HG02588 (cell line): ENCODE results near the gene SNTB2.

ENCODE experiments used
- ATAC-seq: cut with Tn5 transposase; IDR thresholded peaks from one replicate; pipeline ENCODE4 v1.9.1; 2021; ENCODE audit warnings: mild to moderate bottlenecking, moderate library complexity; ENCODE audit not compliant: unreplicated experiment

Gene SNTB2

DNA sequence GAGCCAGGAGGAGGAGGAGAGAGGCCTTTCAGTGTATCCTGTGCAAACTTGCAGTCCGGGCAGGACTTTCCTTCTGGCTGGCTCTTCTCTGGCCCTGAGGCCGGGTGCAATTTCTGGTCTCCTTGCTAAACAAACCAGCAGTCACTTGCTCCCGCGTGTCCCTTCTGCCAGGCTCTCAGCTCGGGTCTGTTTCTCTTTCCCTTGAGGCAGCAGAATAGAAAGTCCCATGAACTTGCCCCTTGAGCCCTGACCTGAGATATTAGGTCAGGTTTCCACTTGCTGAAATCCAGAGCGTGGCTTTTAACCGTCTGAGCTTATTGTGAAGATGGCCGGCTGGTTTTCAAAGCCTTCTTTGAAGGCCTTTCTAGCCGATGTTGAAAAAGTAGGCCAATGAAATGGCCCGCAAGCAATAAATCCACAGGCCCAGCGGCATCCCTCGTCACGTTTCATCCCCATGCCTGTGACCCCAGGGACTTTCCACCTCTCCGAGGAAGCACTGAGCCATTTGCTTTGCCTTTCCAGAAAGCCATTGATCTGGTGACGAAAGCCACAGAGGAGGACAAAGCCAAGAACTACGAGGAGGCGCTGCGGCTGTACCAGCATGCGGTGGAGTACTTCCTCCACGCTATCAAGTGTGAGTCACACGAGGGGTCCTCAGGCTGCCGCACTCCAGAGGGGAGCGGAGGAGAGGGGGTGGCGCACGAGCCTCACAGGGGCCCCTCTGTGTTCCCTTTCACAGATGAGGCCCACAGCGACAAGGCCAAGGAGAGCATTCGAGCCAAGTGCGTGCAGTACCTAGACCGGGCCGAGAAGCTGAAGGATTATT, 128.7 kb downstream of the SNTB2 start:
- ATAC-seq: no peak

GRCh38 chr16:69316595-69317034, 129.7 kb downstream of the SNTB2 start:
- ATAC-seq: no peak

DNA sequence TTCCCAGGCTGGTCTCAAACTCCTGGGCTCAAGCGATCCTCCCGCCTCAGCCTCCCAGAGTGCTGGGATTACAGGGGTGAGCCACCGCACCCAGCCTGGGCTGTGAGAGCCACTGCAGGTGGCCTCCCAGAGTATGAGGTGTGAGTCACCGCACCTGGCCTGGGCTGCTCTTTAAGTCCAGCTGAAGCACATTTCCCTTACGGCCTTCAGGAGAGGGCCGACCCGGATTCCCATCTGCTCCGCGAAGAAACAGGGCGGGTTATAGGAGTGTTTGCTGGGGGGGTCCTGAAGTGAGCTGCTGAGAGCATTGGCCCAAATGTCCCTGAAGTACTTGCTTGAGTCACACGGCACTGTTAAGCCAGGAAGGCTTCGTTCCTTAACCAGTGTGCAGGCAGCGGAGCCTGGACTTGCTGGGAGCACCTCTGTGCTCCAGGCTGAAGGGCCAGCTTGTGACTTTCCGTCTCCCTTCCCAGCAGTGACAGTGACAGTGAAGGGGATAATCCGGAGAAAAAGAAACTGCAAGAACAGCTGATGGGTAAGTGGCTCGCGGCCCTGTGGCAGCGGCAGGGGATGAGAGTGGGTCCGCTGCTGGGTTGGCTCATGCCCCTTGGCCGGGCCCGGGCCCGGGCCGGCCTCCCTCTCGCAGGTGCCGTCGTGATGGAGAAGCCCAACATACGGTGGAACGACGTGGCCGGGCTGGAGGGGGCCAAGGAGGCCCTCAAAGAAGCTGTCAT, 131.4 kb downstream of the SNTB2 start:
- no peak for ATAC-seq

DNA sequence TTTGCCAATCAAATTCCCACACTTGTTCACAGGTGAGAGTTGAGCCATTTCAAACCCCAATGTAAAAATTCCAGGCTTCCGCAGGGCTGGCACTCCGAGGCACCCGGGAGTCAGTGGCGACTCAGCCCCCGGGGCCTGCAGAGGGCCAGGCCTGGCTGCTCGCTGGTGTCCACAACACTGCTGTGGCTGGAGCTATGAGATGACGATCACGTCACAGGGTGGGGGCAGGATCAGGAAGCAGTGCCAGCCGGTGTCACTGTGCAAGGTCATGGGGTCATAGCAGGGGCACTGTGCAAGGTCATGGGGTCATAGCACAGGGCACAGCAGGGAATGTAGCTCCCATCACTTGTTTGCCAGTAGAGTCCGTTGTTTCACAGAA, 131.9 kb downstream of the SNTB2 start:
- no peak for ATAC-seq

DNA sequence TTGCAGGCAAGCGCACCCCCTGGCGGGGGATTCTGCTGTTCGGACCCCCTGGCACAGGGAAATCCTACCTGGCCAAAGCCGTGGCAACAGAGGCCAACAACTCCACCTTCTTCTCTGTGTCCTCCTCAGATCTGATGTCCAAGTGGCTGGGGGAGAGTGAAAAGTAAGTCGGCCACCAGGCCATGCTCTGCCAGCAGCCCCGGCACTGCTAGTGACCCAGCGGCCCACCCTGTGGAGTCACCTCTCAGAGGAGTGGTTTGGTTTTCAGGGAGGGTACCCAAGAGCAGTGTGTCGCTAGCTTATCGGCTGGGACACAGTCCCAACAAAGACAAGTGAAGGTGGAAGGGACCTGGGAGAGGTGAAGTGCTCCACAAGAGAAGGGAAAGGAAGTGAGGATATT, 132.4 kb downstream of the SNTB2 start:
- no peak for ATAC-seq

DNA sequence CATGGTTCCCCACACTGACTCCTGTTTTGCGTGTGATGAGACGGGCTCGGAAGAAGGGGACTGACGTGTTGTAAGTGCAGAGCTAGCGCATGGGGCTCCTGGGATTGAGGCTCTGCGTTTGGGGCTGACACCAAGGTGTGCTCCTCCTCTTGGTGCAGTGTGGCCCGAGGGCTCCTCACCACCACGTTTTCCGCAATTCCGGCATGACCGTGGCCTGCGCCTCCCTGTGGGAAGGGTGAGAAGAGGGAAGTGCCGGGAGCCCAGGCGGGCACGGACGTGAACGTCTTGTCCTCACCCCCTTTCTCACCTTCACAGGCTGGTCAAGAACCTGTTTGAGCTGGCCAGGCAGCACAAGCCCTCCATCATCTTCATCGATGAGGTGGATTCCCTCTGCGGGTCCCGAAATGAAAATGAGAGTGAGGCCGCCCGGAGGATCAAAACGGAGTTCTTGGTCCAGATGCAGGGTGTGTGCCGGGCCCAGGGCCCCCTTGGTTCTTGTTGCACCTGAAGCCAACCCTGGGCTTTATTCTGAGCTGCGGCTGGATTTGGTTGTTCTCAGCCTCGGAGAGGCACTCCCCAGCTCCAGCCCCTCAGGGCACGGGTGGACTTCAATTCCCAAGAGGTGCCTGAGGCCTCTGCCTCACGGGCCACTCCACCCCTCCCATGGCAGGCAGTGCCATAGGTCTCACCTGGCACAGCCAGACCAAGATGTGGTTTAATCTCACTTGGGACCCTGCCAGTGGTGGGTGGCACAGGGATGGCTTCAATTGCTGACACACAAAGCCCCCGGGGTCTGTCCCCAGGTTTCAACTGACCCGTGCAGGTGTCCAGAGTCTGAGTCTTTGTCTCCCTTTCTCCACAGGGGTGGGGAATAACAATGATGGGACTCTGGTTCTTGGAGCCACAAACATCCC, 133.1 kb downstream of the SNTB2 start:
- no peak for ATAC-seq

GRCh38 chr16:69320740-69321073, 133.7 kb downstream of the SNTB2 start:
- no peak for ATAC-seq

DNA sequence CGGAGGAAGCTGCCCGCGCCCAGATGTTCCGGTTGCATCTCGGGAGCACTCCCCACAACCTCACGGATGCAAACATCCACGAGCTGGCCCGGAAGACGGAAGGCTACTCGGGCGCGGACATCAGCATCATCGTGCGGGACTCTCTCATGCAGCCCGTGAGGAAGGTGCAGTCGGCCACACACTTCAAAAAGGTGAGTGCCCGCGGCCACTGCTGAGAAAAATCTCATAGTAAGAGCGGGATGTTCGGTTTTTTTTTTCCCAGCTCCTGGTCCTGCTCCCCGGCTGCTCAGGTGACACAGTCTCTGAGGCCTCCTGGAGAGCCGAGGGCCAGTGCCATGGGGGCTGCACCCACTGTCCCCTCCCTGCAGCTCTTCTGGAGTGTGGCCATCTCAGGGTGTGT, 134.1 kb downstream of the SNTB2 start:
- no peak for ATAC-seq

- ATAC-seq: no peak
Measured at GRCh38 chr16:69322343-69322742, 135.4 kb downstream of the SNTB2 start.

GRCh38 chr16:69323415-69323814, 136.5 kb downstream of the SNTB2 start:
- ATAC-seq: no peak

DNA sequence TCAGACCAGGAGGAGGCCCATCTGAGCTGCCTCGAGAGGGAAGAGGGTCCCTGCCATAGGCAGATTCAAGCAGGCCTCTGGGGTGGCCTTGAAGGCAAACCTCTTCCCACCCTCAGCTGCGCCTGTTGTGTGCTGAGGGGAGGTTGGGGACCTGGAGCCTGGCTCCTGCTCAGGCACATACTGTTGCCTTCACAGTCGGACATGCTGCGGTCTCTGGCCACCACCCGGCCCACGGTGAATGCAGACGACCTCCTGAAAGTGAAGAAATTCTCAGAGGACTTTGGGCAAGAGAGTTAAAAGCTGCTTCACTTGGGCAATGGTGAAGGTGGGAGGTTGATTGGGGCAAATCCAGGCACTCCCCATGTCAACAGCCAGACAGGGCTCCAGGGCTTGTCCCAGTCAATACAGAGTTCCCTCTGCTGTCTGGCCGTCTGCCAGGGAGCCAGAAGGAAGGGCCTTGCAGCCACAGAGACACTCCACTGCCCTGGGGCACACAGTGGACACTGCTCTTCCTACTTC, 137.1 kb downstream of the SNTB2 start:
- no peak for ATAC-seq

DNA sequence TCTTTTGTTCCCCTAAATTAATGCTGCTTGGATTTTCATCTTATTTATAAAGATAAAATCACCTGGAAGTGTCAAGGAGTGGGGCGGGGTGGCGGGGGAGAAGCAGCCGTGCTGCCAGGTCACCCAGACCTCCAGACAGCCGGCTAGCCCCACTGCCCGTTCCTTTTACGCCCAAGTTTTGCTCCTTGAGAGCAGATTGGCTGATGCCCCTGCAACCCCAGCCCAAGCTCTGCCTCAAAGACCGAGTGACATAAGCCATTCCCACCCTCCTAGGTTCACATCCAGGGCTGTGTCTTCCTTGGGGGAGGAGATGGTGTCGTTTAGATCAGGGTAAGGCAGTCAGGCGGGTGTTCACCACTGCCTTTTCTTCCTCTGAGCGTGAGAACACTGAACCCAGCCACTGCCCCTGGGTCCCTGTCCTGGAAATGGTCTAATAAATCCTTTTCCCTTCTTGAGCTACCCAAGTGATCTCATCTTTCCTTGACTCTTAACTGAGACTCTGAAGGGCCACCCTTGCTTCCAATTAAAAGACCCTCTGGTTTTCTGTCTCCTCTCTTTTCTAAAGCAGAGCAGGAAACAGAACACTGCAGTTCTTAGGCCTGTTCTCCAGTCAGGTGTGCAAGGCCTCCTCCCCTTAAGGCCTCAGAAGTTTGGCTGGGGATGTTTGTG, 137.8 kb downstream of the SNTB2 start:
- no peak for ATAC-seq

DNA sequence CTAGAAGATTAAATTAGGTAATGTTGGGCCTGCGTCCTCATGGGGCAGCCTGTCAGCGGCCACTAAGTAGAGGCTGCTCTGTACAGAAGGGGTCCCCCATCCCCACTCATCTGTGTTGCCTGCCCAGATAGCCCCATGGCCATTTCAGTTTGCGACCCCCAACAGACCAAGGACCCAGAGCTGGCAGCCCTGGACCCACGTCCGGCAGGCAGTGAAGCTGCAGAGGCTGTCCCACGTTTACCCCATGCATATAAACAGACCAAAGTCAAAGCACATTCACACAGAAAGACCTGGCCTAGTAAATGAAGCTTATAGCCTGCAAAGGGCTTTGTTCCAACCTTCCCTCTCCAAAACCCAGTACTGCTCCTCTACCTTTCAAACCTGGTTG, 138.8 kb downstream of the SNTB2 start:
- no peak for ATAC-seq

GRCh38 chr16:69326172-69326873, 139.4 kb downstream of the SNTB2 start:
- no peak for ATAC-seq

- ATAC-seq: no peak
Measured at GRCh38 chr16:69327585-69328310, 140.8 kb downstream of the SNTB2 start.

GRCh38 chr16:69328854-69329316, 141.9 kb downstream of the SNTB2 start:
- no peak for ATAC-seq

- peak; percentile 33 for ATAC-seq
Measured at GRCh38 chr16:69329369-69330285, 142.7 kb downstream of the SNTB2 start.
